GM04503 (cell line): ENCODE results near the gene TAS2R20.
"Not testable (repeated sequence)": the region's sequence is repeated elsewhere in the genome, so short reads cannot be mapped to it uniquely, and the experiment has no call there.

Experiments used
- DNase-seq: peaks from one replicate; pipeline ENCODE4 v3.0.0-alpha.2; 2012; ENCODE audit warnings: low read depth

The TAS2R20 gene, protein sequence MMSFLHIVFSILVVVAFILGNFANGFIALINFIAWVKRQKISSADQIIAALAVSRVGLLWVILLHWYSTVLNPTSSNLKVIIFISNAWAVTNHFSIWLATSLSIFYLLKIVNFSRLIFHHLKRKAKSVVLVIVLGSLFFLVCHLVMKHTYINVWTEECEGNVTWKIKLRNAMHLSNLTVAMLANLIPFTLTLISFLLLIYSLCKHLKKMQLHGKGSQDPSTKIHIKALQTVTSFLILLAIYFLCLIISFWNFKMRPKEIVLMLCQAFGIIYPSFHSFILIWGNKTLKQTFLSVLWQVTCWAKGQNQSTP

DNA sequence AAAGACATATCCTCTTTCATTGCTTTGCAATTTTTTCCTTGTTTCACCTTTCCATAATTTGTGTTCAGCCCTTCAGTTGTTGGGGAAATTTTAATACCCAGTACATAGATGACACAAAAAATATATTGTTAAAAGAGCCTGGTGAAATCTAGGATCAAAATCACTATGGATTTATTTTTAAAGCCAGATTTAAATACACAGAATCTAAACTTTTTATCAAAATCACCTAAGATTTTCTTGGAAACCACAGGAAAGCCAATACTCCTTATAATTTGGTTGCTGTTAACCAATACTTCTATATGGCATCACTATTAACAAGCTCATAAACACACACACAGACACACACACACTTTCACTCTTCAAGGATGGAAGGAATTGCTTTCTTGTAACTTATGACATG is at the start of gene TAS2R20:
TAS2R20 (minus strand) TSS at position 101 of the 400 bp plus-strand sequence. CDS start 429 bp downstream, outside the sequence.
- no peak for DNase-seq

DNA sequence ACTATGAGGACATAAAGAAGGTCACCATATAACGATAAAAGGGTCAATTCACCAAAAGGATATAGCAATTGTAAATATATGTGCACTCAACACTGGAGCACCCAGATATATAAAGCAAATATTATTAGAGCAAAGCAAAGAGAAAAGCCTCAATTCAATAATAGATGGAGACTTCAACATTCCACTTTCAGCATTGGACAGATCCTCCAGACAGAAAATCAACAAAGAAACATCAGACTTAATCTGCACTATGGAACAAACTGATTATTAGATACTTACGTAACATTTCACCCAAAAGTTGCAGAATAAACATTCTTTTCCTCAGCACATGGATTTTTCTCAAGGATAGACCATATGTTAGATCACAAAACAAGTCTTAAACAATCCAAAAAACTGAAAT is 43.3 kb upstream of the TAS2R20 start:
- DNase-seq: not testable (repeated sequence)

DNA sequence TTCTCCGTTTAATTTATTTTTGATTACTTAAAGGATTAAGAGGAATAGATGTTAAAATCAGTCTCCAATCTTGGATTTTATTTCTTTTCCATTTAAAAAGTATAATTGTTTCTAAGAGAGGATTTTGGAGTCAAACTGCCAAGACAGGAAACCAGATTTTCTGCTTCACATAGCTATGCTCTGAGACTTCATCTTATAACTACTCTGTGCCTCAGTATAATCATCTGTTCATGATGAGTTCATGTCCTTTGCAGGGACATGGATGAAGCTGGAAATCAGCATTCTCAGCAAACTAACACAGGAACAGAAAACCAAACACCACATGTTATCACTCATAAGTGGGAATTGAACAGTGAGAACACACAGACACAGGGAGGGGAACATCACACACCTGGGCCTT is 42.1 kb upstream of the TAS2R20 start:
- peak; percentile 8 for DNase-seq

DNA sequence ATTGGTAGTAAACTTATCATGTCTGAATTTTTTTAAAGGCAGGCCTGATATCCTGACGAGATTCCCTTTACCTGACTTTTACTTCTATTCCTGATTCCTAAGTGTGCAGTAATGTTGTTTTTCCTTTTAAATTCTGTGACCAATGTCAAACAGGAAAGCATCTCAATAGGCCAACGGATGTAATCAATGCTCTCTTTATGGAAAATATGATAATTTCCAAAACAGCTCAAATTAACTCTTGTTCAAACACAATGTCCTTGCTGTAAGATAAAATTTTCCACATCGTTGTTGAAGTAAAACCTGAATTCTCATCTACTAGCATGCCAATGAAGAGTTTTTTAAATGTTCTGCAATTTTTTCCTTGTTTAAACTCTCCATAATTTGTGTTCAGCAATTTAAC is 41.1 kb upstream of the TAS2R20 start:
- no peak for DNase-seq

DNA sequence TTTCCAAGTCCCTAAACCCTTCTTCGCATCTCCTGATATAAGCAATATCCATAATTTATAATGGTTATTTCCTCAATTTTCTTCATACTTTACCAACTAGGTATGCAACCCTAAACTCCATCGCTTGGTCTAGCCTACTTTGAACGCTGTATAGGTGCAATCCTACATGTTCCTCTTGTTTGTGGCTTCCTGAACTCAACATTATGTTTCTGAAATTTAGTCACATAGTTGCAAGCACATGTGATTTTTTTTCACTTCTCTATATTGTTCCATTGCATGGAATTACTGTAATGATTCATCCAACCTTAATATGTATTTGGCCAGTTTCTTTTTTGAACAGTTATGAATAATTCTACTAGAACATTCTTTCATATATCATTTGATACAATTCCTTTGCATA is 35.9 kb upstream of the TAS2R20 start:
- DNase-seq: not testable (repeated sequence)

GRCh38 chr12:11031307-11031706 is 33.2 kb upstream of the TAS2R20 start, which contains the start of gene TAS2R31:
Gene TAS2R31, minus strand, starts transcription at chr12:11031407. Its CDS starts 72 bp downstream, at chr12:11031335.
- DNase-seq: no peak

DNA sequence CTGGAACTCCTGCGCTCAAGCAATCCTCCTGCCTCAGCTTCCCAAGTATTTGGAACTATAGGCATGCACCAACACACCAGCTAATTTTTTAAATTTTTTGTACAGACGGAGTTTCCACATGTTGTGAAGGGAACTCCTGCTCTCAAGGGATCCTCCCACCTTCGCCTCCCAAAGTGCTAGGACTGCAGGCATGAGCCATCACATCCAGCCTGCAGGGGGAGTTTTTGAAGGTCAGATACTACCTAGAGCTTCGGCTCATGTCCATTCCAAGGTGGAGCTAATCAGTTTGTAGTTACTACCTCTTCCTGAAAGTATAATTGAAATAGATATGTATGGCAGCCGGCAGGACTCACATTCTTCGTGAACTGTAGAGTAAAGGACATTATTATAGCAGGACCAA is 28.0 kb upstream of the TAS2R20 start:
- no peak for DNase-seq

DNA sequence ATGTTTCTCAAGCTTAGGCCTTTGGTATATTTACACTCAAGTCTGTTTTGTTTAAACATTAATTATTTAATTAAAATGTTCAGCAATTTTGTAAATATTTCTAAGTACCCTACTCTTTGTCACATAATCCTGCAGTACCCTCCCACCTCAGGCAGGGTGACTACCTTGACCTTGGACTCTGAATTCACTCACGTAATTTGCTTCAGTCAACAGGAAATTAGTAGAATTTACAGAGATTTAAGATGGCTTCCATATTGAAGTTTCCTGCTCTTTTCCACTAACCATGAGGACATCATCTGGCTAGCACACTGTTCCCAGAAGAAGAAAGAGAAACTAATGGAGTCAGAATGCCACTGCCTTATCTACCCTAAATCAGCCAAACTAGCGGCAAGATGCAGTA is 25.3 kb upstream of the TAS2R20 start:
- no peak for DNase-seq

DNA sequence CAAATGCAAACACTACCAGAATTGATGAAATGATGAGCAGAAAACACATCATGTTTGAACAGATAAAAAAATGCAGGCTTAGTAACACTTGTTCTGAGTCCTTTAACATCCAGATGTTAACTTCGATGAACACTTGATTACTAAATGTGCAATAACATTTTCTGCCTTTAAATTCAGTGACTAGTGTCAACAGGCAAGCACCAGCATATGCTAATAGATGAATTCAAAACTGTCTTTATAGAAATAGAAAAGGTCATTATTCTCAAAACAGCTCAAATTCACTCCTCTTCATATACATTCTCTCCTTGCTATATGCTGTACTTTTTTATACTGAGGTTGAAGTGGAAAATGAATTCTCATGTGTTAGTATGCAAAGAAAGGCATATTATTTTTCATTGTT is 24.4 kb upstream of the TAS2R20 start, which contains the start of gene TAS2R19:
TAS2R19 (minus strand) TSS at position 101 of the 400 bp plus-strand sequence; CDS start at position 52, 49 bp downstream.
- no peak for DNase-seq

GRCh38 chr12:11016937-11017336 is 18.8 kb upstream of the TAS2R20 start:
- DNase-seq: no peak

DNA sequence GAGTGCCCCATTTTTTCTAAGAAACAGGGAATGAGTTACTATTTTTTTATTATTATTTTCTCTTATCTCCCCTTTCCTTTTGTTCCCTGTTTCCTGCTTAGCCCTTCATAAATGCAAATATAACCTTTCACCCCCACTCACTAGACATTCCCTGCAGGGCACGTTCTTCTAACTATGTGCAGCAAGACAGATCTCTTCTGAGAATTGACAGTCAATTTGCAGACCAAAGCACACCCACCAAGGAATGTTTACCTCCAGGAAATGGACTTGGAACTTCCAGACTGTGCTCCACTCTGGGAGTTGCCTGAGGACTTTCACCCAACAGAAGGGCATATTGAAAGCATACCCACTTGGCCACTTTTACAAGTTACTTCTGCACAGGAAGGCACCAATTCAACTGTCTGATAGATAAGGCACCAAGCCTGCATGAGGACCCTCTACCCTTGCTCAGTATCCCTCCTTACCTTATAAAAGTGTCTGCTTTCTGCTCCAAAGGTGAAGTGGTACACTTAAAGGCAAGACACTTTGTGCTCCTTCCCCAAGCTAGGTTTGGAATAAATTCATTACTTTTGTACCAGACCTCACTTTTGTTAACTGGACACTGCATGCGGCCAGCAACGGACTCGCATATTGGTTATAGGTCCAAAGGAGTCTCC is 17.8 kb upstream of the TAS2R20 start:
- DNase-seq: no peak

GRCh38 chr12:11014234-11014633 is 16.1 kb upstream of the TAS2R20 start:
- peak; percentile 3 for DNase-seq

- DNase-seq: no peak
Measured at GRCh38 chr12:11007608-11008007, 9.5 kb upstream of the TAS2R20 start.

- DNase-seq: no peak
Measured at GRCh38 chr12:10994307-10994706, 3.8 kb downstream of the TAS2R20 start.

DNA sequence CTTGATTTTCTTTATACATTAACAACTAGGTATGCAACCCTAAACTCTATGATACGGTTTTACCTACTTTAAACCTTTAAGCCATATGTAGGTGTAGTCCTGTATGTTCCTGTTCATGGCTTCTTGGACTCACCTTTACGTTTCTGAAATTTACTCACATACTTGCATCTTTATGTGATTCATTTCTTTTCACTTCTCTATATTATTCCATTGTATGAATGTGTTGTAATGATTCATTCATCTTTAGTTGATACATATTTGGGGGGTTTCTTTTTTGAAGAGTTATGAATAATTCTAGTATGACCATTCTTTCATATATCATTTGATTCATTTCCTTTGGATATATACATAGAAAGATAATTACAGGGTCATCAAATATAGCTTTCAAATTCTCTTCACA is 9.0 kb downstream of the TAS2R20 start:
- DNase-seq: no peak

- DNase-seq: no peak
Measured at GRCh38 chr12:10986812-10987211, 11.3 kb downstream of the TAS2R20 start, which contains the start of gene TAS2R50. Gene TAS2R50, minus strand, starts transcription at chr12:10986912. Its CDS starts 52 bp downstream, at chr12:10986860.

DNA sequence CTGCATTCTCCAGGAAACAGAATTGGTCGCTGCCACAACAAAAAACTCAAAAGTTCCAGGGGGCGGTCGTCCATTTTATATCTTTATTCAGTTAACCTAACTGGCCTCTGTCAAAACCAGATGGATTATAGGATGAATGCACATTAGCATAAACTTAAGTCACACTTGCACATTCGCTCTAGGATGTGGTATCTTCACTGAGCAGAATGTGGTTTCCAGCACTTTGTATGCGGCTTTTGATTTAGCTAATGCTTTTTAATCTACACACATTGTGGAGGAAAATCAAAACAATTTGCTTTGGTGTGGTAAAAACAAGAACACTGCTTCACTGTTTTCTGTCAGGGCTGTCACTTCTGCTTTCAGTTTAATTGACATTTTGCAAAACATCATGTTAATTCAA is 15.9 kb downstream of the TAS2R20 start:
- DNase-seq: no peak

GRCh38 chr12:10974965-10975364 is 23.1 kb downstream of the TAS2R20 start:
- no peak for DNase-seq

- DNase-seq: peak; percentile 61
Measured at GRCh38 chr12:10968765-10969456, 29.2 kb downstream of the TAS2R20 start.

GRCh38 chr12:10967409-10967808 is 30.7 kb downstream of the TAS2R20 start:
- peak; percentile 96 for DNase-seq

DNA sequence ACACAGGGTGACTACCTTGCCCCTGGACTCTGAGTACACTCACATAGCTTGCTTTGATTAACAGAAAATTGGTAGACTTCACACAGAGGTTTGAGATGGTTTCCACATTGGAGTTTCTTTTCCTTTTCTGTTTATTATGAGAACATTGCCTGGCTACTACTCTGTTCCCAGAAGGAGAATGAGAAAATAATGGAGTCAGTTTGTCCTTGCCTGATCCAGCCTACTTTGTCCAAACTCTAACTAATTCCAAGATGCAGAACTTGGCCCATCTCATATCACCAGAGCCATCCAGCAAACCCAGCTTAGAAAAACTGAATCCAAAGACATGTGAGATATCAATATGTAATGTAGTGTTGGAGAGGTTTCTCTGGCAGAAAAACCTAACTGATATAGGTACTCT is 31.8 kb downstream of the TAS2R20 start:
- no peak for DNase-seq

DNA sequence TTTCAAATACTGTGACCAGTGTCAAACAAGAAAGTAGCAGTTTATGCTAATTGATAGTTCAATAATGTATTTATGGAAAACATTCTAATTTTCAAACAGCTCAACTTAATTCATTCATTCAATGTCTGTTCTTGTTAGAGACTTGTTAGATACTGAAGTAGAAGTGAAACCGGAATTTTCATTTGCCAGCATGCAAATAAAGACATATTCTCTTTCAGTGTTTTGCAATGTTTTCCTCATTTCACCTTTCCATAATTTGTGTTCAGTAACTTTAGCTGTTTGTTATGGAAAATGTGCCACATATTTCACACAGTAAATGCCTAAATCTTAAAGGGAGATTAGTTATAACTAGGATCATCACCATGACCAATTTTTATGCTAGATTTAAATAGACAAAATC is 32.6 kb downstream of the TAS2R20 start:
- no peak for DNase-seq

- DNase-seq: no peak
Measured at GRCh38 chr12:10960211-10960610, 37.9 kb downstream of the TAS2R20 start.
